Uterus (tissue), 2 donors: ENCODE data around the gene SLC5A5.

Experiments
- POLR2A ChIP-seq, 2 donors: fragments of 450-650 bp; IDR thresholded peaks; one replicate each; pipeline ENCODE4 v1.6.1; 2016; ENCODE audit warnings: antibody characterized with exemption in 2 of 2, mild to moderate bottlenecking in 1 of 2, moderate library complexity in 1 of 2
- TF ChIP-seq, protein P1 (sequence below), 4 experiments: fragments of 200-600 bp in 2 of 4; fragments of 450-650 bp in 2 of 4; sonication (generic) in 2 of 4; IDR thresholded peaks; one replicate each; pipeline ENCODE4 v1.5.1; 2016 to 2019; ENCODE audit warnings: antibody characterized with exemption in 4 of 4, mild to moderate bottlenecking in 2 of 4, moderate library complexity in 1 of 4

DNA sequence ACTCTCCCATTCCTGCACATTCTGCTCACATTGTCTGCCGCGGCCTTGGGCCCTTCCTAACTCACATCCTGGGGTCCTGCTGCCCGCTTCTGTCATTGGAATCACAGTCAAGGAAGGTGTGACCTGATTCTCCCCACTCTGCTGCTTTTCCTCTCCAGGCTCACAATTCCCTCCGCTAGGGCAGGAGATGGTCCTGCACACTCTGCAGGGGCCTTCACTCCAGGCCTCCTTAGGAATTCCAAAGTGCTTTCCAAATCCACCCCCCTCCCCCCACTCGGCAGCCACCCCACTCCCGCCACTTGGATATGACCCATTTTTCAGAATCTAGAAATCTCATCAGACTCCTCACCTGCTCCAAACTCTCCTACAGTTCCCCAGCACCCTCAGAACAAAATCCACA is 3.1 kb upstream of the SLC5A5 start:
- TF ChIP-seq, protein P1, sequence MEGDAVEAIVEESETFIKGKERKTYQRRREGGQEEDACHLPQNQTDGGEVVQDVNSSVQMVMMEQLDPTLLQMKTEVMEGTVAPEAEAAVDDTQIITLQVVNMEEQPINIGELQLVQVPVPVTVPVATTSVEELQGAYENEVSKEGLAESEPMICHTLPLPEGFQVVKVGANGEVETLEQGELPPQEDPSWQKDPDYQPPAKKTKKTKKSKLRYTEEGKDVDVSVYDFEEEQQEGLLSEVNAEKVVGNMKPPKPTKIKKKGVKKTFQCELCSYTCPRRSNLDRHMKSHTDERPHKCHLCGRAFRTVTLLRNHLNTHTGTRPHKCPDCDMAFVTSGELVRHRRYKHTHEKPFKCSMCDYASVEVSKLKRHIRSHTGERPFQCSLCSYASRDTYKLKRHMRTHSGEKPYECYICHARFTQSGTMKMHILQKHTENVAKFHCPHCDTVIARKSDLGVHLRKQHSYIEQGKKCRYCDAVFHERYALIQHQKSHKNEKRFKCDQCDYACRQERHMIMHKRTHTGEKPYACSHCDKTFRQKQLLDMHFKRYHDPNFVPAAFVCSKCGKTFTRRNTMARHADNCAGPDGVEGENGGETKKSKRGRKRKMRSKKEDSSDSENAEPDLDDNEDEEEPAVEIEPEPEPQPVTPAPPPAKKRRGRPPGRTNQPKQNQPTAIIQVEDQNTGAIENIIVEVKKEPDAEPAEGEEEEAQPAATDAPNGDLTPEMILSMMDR (IDR thresholded peaks at IDR 0.05), result no peak
- no peak for TF ChIP-seq POLR2A (IDR thresholded peaks at IDR 0.05)
